ENCODE data around the gene PIK3R4. TPM values are rescaled to one million over a fixed set of nuclear protein-coding genes. Genes with fewer than 3 reads are reported as not detected.

PIK3R4 gene
- total RNA-seq, 1 donor: 37.1 TPM

GRCh38 chr3:130733236-130733875 is 13.3 kb downstream of the PIK3R4 start:
- H3K4me3 ChIP-seq (ENCODE audit: low read depth, low read length): no peak overlapping the region
- TF ChIP-seq CTCF (IDR thresholded peaks at IDR 0.05; ENCODE audit: insufficient read depth, low read length): no peak
- DNase-seq (ENCODE audit: low read depth): no peak

GRCh38 chr3:130732501-130732900 is 14.1 kb downstream of the PIK3R4 start:
- no peak for TF ChIP-seq CTCF (IDR thresholded peaks at IDR 0.05; ENCODE audit: insufficient read depth, low read length)
- DNase-seq (ENCODE audit: low read depth): no peak
- no peak overlapping the region for H3K4me3 ChIP-seq (ENCODE audit: low read depth, low read length)

- no peak for DNase-seq (ENCODE audit: low read depth)
- TF ChIP-seq CTCF (IDR thresholded peaks at IDR 0.05; ENCODE audit: insufficient read depth, low read length): no peak
- no peak overlapping the region for H3K4me3 ChIP-seq (ENCODE audit: low read depth, low read length)
These were observed 14.8 kb downstream of the PIK3R4 start for GRCh38 chr3:130731817-130732216.

- TF ChIP-seq CTCF (IDR thresholded peaks at IDR 0.05; ENCODE audit: insufficient read depth, low read length): no peak
- DNase-seq (ENCODE audit: low read depth): no peak
These were observed 17.5 kb downstream of the PIK3R4 start for GRCh38 chr3:130729154-130729553.

GRCh38 chr3:130728037-130728436 is 18.6 kb downstream of the PIK3R4 start:
- H3K4me3 ChIP-seq (ENCODE audit: low read depth, low read length): no peak overlapping the region
- TF ChIP-seq CTCF (IDR thresholded peaks at IDR 0.05; ENCODE audit: insufficient read depth, low read length): no peak
- no peak for DNase-seq (ENCODE audit: low read depth)

More at GRCh38 chr3:130729154-130729553, 17.5 kb downstream of the PIK3R4 start:
- no peak overlapping the region for H3K4me3 ChIP-seq (ENCODE audit: low read depth, low read length)

GRCh38 chr3:130725746-130726145 is 20.9 kb downstream of the PIK3R4 start:
- H3K4me3 ChIP-seq (ENCODE audit: low read depth, low read length): no peak overlapping the region

More at GRCh38 chr3:130725746-130726145, 20.9 kb downstream of the PIK3R4 start:
- DNase-seq (ENCODE audit: low read depth): peak; percentile 13
- TF ChIP-seq CTCF (IDR thresholded peaks at IDR 0.05; ENCODE audit: insufficient read depth, low read length): no peak

All from fibroblast of the aortic adventitia (primary cell).